ENCODE measurements around the gene DNAJC1. TPM values are rescaled to one million over a fixed set of nuclear protein-coding genes. Genes with fewer than 3 reads are reported as not detected.

Gene DNAJC1
- polyA plus RNA-seq, 1 donor from 2014 or later, result 15.9 TPM

DNA sequence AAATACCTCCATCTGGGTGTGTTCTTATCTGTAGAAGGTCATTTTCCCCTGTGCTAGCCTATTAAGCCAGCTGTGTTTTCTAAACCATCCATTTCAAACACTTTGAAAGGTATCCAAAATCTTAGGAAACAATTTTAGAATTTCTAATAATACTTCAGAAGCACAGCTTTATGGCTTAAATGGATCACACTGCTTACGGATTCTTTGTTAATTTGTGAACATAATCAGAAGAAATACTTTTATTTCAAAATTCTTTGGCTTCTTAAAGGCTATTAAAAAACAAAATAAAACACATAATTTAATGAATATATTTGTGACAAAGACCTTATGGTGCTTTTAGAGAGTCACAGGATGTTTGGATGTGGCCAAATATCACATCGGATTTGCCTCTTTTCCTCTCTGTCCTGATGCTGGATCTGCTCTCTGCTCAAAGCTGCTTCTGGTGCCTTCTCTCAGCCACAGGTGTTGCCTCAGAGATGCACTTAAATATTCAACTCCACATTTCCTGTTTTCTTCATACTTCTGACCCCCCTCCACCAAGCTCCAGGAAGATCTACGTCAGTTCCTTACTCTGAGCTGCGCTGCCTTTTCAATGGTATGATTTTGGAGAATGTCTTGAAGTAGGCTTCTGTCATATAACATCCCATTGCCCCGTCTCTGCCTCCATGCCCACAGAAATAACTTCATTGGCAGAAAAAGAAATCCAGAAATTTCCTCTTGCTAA, 238.9 kb downstream of the DNAJC1 start:
- no peak overlapping the region for H2AFZ ChIP-seq (ENCODE audit: low read depth, low read length)
- no peak overlapping the region for H3K27ac ChIP-seq (ENCODE audit: low read length)
- H3F3A ChIP-seq (ENCODE audit: insufficient read depth, low read length, poor library complexity, severe bottlenecking), result no peaks in the 10 kb centered on the region
- H3K4me3 ChIP-seq (ENCODE audit: low read length), result no peak overlapping the region
- no peaks in the 10 kb centered on the region for H4K20me1 ChIP-seq (ENCODE audit: insufficient read depth)
- H3K79me2 ChIP-seq (replicated peaks; ENCODE audit: insufficient read depth, low read length), result no peaks in the 10 kb centered on the region
- TF ChIP-seq POLR2AphosphoS5 (IDR thresholded peaks at IDR 0.05), result no peak
- no peak for TF ChIP-seq SMC3 (conservative IDR thresholded peaks at IDR 0.05; ENCODE audit: poor library complexity)
- no peak for TF ChIP-seq EP300 (conservative IDR thresholded peaks at IDR 0.05; ENCODE audit: poor library complexity, severe bottlenecking)
- TF ChIP-seq EZH2 (IDR thresholded peaks at IDR 0.05; ENCODE audit: borderline replicate concordance, insufficient read depth, low read length, poor library complexity, severe bottlenecking), result no peak
- TF ChIP-seq RAD21 (conservative IDR thresholded peaks at IDR 0.05), result no peak
- TF ChIP-seq, protein P1, sequence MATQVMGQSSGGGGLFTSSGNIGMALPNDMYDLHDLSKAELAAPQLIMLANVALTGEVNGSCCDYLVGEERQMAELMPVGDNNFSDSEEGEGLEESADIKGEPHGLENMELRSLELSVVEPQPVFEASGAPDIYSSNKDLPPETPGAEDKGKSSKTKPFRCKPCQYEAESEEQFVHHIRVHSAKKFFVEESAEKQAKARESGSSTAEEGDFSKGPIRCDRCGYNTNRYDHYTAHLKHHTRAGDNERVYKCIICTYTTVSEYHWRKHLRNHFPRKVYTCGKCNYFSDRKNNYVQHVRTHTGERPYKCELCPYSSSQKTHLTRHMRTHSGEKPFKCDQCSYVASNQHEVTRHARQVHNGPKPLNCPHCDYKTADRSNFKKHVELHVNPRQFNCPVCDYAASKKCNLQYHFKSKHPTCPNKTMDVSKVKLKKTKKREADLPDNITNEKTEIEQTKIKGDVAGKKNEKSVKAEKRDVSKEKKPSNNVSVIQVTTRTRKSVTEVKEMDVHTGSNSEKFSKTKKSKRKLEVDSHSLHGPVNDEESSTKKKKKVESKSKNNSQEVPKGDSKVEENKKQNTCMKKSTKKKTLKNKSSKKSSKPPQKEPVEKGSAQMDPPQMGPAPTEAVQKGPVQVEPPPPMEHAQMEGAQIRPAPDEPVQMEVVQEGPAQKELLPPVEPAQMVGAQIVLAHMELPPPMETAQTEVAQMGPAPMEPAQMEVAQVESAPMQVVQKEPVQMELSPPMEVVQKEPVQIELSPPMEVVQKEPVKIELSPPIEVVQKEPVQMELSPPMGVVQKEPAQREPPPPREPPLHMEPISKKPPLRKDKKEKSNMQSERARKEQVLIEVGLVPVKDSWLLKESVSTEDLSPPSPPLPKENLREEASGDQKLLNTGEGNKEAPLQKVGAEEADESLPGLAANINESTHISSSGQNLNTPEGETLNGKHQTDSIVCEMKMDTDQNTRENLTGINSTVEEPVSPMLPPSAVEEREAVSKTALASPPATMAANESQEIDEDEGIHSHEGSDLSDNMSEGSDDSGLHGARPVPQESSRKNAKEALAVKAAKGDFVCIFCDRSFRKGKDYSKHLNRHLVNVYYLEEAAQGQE (IDR thresholded peaks at IDR 0.05; ENCODE audit: borderline replicate concordance), result no peak
- no peak for TF ChIP-seq TAF1 (IDR thresholded peaks at IDR 0.05; ENCODE audit: low read depth)
- TF ChIP-seq, protein P2, sequence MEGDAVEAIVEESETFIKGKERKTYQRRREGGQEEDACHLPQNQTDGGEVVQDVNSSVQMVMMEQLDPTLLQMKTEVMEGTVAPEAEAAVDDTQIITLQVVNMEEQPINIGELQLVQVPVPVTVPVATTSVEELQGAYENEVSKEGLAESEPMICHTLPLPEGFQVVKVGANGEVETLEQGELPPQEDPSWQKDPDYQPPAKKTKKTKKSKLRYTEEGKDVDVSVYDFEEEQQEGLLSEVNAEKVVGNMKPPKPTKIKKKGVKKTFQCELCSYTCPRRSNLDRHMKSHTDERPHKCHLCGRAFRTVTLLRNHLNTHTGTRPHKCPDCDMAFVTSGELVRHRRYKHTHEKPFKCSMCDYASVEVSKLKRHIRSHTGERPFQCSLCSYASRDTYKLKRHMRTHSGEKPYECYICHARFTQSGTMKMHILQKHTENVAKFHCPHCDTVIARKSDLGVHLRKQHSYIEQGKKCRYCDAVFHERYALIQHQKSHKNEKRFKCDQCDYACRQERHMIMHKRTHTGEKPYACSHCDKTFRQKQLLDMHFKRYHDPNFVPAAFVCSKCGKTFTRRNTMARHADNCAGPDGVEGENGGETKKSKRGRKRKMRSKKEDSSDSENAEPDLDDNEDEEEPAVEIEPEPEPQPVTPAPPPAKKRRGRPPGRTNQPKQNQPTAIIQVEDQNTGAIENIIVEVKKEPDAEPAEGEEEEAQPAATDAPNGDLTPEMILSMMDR (IDR thresholded peaks at IDR 0.05; ENCODE audit: poor library complexity, severe bottlenecking), result no peak
- no peak for TF ChIP-seq MXI1 (conservative IDR thresholded peaks at IDR 0.05; ENCODE audit: poor library complexity, severe bottlenecking)
- no peak overlapping the region for H3K4me2 ChIP-seq (ENCODE audit: low read length)
- H3K27me3 ChIP-seq (ENCODE audit: insufficient read depth, low read depth, low read length), result no peaks in the 10 kb centered on the region
- no peaks in the 10 kb centered on the region for H3K9me2 ChIP-seq (ENCODE audit: insufficient read depth, low read length)
- no peak overlapping the region for H3K9ac ChIP-seq (ENCODE audit: low read length)
- H3K36me3 ChIP-seq (ENCODE audit: insufficient read depth, low read length), result no peaks in the 10 kb centered on the region
- H3K9me3 ChIP-seq (ENCODE audit: low read length), result no peaks in the 10 kb centered on the region

DNA sequence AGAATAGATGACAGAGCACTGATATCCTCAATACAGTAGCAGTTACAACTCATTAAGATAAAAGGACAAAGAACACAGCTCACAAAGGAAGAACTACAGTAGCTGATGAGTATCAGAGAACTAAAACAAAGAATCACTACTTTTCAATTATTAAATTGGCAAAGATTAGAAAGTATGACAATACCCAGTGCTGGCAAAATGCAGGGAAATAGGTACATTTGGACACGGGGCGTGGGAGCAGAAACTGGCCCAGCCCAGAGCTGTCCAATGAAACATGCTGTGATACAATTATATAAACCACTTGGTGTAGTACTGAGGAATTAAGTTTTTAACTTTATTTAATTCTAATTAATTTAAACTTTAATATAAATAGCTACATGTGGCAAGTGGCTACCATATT, 243.2 kb downstream of the DNAJC1 start:
- H3K9me2 ChIP-seq (ENCODE audit: insufficient read depth, low read length), result no peaks in the 10 kb centered on the region
- no peaks in the 10 kb centered on the region for H3K27me3 ChIP-seq (ENCODE audit: insufficient read depth, low read depth, low read length)
- peaks cover 4% of the 10 kb centered on the region for H3K36me3 ChIP-seq (ENCODE audit: insufficient read depth, low read length)
- no peaks in the 10 kb centered on the region for H4K20me1 ChIP-seq (ENCODE audit: insufficient read depth)
- no peak overlapping the region for H2AFZ ChIP-seq (ENCODE audit: low read depth, low read length)
- no peaks in the 10 kb centered on the region for H3F3A ChIP-seq (ENCODE audit: insufficient read depth, low read length, poor library complexity, severe bottlenecking)
- no peak overlapping the region for H3K9ac ChIP-seq (ENCODE audit: low read length)
- no peaks in the 10 kb centered on the region for H3K79me2 ChIP-seq (replicated peaks; ENCODE audit: insufficient read depth, low read length)
- no peak overlapping the region for H3K4me3 ChIP-seq (ENCODE audit: low read length)
- no peak overlapping the region for H3K4me2 ChIP-seq (ENCODE audit: low read length)
- TF ChIP-seq POLR2AphosphoS5 (IDR thresholded peaks at IDR 0.05), result no peak
- TF ChIP-seq RAD21 (conservative IDR thresholded peaks at IDR 0.05), result no peak
- no peak for TF ChIP-seq EZH2 (IDR thresholded peaks at IDR 0.05; ENCODE audit: borderline replicate concordance, insufficient read depth, low read length, poor library complexity, severe bottlenecking)
- no peak for TF ChIP-seq MXI1 (conservative IDR thresholded peaks at IDR 0.05; ENCODE audit: poor library complexity, severe bottlenecking)
- no peak for TF ChIP-seq TAF1 (IDR thresholded peaks at IDR 0.05; ENCODE audit: low read depth)
- TF ChIP-seq EP300 (conservative IDR thresholded peaks at IDR 0.05; ENCODE audit: poor library complexity, severe bottlenecking), result no peak
- TF ChIP-seq, protein P2 (IDR thresholded peaks at IDR 0.05; ENCODE audit: poor library complexity, severe bottlenecking), result no peak
- no peak for TF ChIP-seq SMC3 (conservative IDR thresholded peaks at IDR 0.05; ENCODE audit: poor library complexity)
- TF ChIP-seq, protein P1 (IDR thresholded peaks at IDR 0.05; ENCODE audit: borderline replicate concordance), result no peak
- no peaks in the 10 kb centered on the region for H3K9me3 ChIP-seq (ENCODE audit: low read length)
- H3K27ac ChIP-seq (ENCODE audit: low read length), result no peak overlapping the region

All from neural cell (in vitro differentiated cells).